ENCODE measurements around the gene INMT. TPM values are rescaled to one million over a fixed set of nuclear protein-coding genes. Genes with fewer than 3 reads are reported as not detected.

Gene INMT
- 2.1 and 2.5 TPM in 2 replicates for total RNA-seq

GRCh38 chr7:30751696-30752273, at the start of gene INMT:
Gene INMT (plus strand): TSS chr7:30752135. CDS start chr7:30752151, 16 bp downstream.

GRCh38 chr7:30771174-30771879, 19.4 kb downstream of the INMT start, which contains the start of gene MINDY4:
Gene MINDY4 (plus strand): TSS chr7:30771417. CDS start chr7:30771494, 77 bp downstream.

Other genes with a start within 250 kb of the INMT start
- 28.4 and 39.8 TPM in 2 replicates for gene GGCT, start 247.3 kb upstream of the INMT start, total RNA-seq
- gene GARS1, start 157.3 kb upstream of the INMT start, total RNA-seq, result 343 and 366 TPM in 2 replicates
- gene CRHR2, start 69.7 kb upstream of the INMT start, total RNA-seq, result not detected in 2 replicates
- 5.1 and 6.7 TPM in 2 replicates for gene MINDY4, start 19.3 kb downstream of the INMT start, total RNA-seq
- gene AQP1, start 159.7 kb downstream of the INMT start, total RNA-seq, result 0.45 and 0.50 TPM in 2 replicates
- not detected in 2 replicates for gene GHRHR, start 211.8 kb downstream of the INMT start, total RNA-seq